Testis (tissue), 3 donors: ENCODE results near the gene REEP5. TPM values are rescaled to one million over a fixed set of nuclear protein-coding genes. Genes with fewer than 3 reads are reported as not detected.
"Not testable (repeated sequence)": the region's sequence is repeated elsewhere in the genome, so short reads cannot be mapped to it uniquely, and the experiment has no call there.

Experiments
- DNase-seq: peaks from one replicate; pipeline ENCODE4 v3.0.0-alpha.2; 2019
- H3K27ac ChIP-seq, 2 donors: fragments of 200-600 bp; sonication (generic); one replicate each; pipeline ENCODE4 v1.5.1; 2019
- H3K27me3 ChIP-seq: fragments of 200-600 bp; sonication (generic); one replicate; pipeline ENCODE4 v1.5.1; 2019
- H3K36me3 ChIP-seq: fragments of 200-600 bp; sonication (generic); one replicate; pipeline ENCODE4 v1.5.1; 2017; ENCODE audit warnings: low read depth; ENCODE audit errors: missing control alignments
- H3K4me1 ChIP-seq: fragments of 200-600 bp; sonication (generic); one replicate; pipeline ENCODE4 v1.5.1; 2019
- H3K4me3 ChIP-seq, 2 donors: fragments of 200-600 bp; sonication (generic); one replicate each; pipeline ENCODE4 v1.5.1; 2017 to 2019
- H3K9me3 ChIP-seq: fragments of 200-600 bp; sonication (generic); one replicate; pipeline ENCODE4 v1.5.1; 2017
- POLR2A ChIP-seq: fragments of 450-650 bp; IDR thresholded peaks from one replicate; pipeline ENCODE4 v1.6.1; 2017; ENCODE audit warnings: antibody characterized with exemption, mild to moderate bottlenecking, moderate library complexity
- WGBS, 2 donors: methylation state at CpG; one replicate each; pipeline ENCODE4 v1.1.5; 2018; 5-methylcytosine and 5-hydroxymethylcytosine counted together
- intact Hi-C: fragments of 100-400 bp; cut with DNase I; formaldehyde crosslinking; loops from one replicate; pipeline ENCODE4 v1.15.1; 2023; ENCODE audit warnings: low total_unique reads
- polyA plus RNA-seq: library from polyadenylated mRNA; stranded (reverse); fragments of 350-450 nt; fragmentation: Illumina TruSeq; extraction: RNeasy Lipid Tissue Mini Kit (QIAGEN cat#74804); gene quantifications from one replicate; pipeline ENCODE4 v1.2.3, GENCODE V29; 2014; ENCODE audit warnings: low read depth, low replicate concordance; ENCODE audit not compliant: insufficient read depth
- total RNA-seq, 2 donors: library from RNA; depleted of rRNA; stranded (reverse); fragments of >200 nt; gene quantifications; one replicate each; pipeline ENCODE4 v1.2.3, GENCODE V29; 2016
- TF ChIP-seq, protein P1 (sequence below), 3 experiments: fragments of 450-650 bp in 2 of 3; fragments of 200-600 bp in 1 of 3; sonication (generic) in 1 of 3; IDR thresholded peaks; one replicate each; pipeline ENCODE4 v1.5.1; 2016 to 2019; ENCODE audit warnings: antibody characterized with exemption in 3 of 3, mild to moderate bottlenecking in 2 of 3, moderate library complexity in 1 of 3

The REEP5 gene
- total and polyA plus RNA-seq, 3 donors from 2014 or later, result 33.3 to 75.6 (median 34.2) TPM

DNA sequence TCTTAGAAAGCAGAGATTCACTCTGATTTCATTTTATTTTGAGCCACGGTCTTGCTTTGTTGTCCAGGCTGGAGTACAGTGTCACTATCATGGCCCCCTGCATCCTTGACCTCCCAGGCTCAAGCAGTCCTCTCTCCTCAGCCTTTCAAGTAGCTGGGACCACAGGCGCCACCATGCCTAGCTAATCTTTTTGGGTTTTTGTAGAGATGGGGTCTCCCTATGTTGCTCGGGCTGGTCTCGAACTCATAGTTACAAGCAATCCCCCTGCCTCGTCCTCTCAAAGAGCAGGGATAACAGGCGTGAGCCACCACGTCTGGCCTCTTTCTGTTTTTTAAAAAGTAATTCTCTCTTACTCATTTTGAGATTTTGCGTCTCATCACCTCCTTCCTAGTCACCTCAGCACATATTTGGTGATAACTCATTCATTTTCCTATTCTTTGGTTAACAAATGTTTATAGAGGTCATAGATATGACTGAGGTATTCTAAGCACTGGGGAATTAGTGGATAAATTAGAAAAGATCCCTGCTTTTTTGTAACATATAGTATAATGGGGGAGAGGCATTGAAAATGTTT is 43.8 kb upstream of the REEP5 start:
- H3K4me3 ChIP-seq, result no peak overlapping the region
- no peak for DNase-seq
- no peaks in the 10 kb centered on the region for H3K9me3 ChIP-seq
- TF ChIP-seq, protein P1, sequence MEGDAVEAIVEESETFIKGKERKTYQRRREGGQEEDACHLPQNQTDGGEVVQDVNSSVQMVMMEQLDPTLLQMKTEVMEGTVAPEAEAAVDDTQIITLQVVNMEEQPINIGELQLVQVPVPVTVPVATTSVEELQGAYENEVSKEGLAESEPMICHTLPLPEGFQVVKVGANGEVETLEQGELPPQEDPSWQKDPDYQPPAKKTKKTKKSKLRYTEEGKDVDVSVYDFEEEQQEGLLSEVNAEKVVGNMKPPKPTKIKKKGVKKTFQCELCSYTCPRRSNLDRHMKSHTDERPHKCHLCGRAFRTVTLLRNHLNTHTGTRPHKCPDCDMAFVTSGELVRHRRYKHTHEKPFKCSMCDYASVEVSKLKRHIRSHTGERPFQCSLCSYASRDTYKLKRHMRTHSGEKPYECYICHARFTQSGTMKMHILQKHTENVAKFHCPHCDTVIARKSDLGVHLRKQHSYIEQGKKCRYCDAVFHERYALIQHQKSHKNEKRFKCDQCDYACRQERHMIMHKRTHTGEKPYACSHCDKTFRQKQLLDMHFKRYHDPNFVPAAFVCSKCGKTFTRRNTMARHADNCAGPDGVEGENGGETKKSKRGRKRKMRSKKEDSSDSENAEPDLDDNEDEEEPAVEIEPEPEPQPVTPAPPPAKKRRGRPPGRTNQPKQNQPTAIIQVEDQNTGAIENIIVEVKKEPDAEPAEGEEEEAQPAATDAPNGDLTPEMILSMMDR (IDR thresholded peaks at IDR 0.05), result no peak
- no peak for TF ChIP-seq POLR2A
- H3K4me1 ChIP-seq, result peaks cover 4% of the 10 kb centered on the region
- WGBS, 2 donors, result 90 to 95% methylated on average over 8 of the region's 8 CpGs
- no peaks in the 10 kb centered on the region for H3K36me3 ChIP-seq
- intact Hi-C loops, result no loop called here
- no peaks in the 10 kb centered on the region for H3K27me3 ChIP-seq
- H3K27ac ChIP-seq, result no peak overlapping the region

DNA sequence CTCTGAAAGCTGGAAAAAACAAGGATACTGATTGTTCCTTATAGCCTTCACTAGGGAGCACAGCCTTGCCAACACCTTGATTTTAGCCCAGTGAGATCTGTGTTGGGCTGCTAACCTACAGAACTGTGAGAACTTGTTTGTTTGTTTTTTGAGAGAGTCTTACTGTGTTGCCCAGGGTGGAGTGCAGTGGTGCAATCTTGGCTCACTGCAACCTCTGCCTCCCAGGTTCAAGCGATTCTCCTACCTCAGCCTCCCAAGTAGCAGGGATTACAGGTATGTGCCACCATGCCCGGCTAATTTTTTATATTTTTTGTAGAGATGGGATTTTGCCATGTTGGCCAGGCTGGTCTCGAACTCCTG is 41.3 kb upstream of the REEP5 start:
- H3K27me3 ChIP-seq, H3K36me3 ChIP-seq, H3K4me3 ChIP-seq, H3K9me3 ChIP-seq, DNase-seq, H3K27ac ChIP-seq, intact Hi-C loops: not testable (repeated sequence)
- 89 to 95% methylated on average over 3 of the region's 3 CpGs for WGBS, 2 donors
- peaks cover 11% of the 10 kb centered on the region for H3K4me1 ChIP-seq

DNA sequence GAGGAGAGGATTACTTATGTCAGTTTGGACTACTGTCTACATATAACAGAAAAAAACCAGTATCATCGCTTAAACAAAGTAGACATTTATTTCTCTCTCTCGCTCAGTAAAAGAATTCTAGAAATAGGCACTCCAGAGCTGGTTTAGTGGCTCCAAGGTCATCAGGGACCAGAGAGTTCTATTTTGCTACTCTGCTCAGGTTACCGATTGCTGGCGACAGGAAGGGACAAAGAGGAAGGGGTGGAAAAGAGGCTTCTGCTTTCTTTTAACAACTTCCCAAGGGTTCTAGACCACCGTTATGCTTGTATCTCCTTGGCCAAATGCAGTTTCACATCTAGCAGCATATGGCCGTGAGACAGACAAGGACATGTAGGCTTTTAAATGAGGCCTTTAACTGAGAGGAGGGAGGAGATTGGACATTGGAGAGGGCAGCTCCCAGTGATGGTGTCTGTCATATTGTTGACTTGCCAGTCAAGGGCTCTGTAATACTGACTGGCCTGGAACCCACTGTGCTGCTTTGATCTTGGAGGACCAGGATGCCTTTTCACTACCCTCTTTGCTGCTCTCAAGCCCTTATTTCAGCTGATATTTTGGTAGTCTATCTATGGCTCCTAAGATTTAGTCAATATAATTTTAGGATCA is 39.0 kb upstream of the REEP5 start:
- H3K9me3 ChIP-seq, result no peaks in the 10 kb centered on the region
- no peak for TF ChIP-seq POLR2A
- TF ChIP-seq, protein P1 (IDR thresholded peaks at IDR 0.05), result no peak
- no peak overlapping the region for H3K27ac ChIP-seq
- intact Hi-C loops, result no loop called here
- no peak overlapping the region for H3K4me3 ChIP-seq
- WGBS, 2 donors, result 57 to 83% methylated on average over 6 of the region's 6 CpGs
- H3K36me3 ChIP-seq, result no peaks in the 10 kb centered on the region
- peaks cover 12% of the 10 kb centered on the region for H3K4me1 ChIP-seq
- DNase-seq, result no peak
- H3K27me3 ChIP-seq, result no peaks in the 10 kb centered on the region

DNA sequence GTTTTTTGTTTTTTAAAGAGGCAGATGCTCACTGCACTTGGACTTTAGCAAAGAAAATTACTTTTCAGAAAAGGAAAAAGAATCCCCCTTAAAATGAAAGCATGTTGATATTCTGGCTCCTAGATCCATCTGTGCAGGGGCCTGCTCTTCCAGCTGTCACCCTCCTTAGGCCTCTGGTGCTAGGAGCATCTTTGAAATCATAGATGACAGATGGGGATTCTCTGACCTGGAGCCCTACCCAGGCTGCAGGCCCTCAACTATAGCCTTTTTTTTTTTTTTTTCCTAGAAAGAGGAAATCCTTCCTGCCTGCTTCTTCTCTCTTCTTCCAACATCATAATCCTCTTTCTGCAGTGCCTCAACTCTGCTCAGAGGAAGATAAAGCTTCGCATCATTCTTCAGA is 38.3 kb upstream of the REEP5 start:
- Histone ChIP-seq H3K27me3 (no peaks in the 10 kb centered on the region), H3K27ac (no peak overlapping the region), H3K36me3 (no peaks in the 10 kb centered on the region), H3K9me3 (no peaks in the 10 kb centered on the region), H3K4me3 (no peak overlapping the region), H3K4me1 (peaks cover 12% of the 10 kb centered on the region)
- no peak for DNase-seq
- 78 to 79% methylated on average over 1 of the region's 1 CpG for WGBS, 2 donors
- intact Hi-C loops, result no loop called here
- TF ChIP-seq POLR2A, result no peak
- TF ChIP-seq, protein P1 (IDR thresholded peaks at IDR 0.05), result no peak

DNA sequence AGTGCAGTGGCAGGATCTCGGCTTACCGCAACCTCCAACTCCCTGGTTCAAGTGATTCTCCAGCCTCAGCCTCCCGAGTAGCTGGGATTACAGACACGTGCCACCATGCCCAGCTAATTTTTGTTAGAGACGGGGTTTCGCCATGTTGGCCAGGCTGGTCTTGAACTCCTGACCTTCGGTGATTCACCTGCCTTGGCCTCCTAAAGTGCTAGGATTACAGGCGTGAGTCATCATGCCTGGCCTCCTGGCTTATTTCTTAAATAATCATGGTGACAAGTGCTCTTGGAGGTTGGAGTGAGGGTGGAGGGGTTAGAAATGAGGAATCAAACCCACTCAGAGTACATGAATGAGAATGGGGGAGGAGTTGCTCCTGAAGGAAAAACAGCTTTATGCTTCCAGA is 37.8 kb upstream of the REEP5 start:
- H3K4me3 ChIP-seq, intact Hi-C loops, H3K9me3 ChIP-seq, H3K27me3 ChIP-seq, H3K27ac ChIP-seq, H3K36me3 ChIP-seq, DNase-seq: not testable (repeated sequence)
- WGBS, 2 donors, result 96 to 97% methylated on average over 8 of the region's 8 CpGs
- peaks cover 12% of the 10 kb centered on the region for H3K4me1 ChIP-seq
